ENCODE data around the gene CAPN3. TPM values are rescaled to one million over a fixed set of nuclear protein-coding genes. Genes with fewer than 3 reads are reported as not detected.
A peak's percentile ranks its signal among the peaks of the same experiment; 100 is the strongest.

CAPN3 gene
- total and polyA plus RNA-seq, 7 donors, result 4.4 to 18.8 (median 6.8) TPM

- WGBS, 2 donors, result 96% methylated on average over 3 of the region's 3 CpGs
- intact Hi-C loops (cut with DNase I), result no loop called here
Observed at GRCh38 chr15:42345504-42345903, 13.8 kb upstream of the CAPN3 start.

GRCh38 chr15:42348083-42348482 is 11.2 kb upstream of the CAPN3 start:
- Histone ChIP-seq H3K4me3 (no peak overlapping the region), H3K4me1 (no peaks in the 10 kb centered on the region), H3K36me3 (peaks cover 0 to 83% (median 21%) of the 10 kb centered on the region in 4 donors), H3K27ac (no peak overlapping the region), H3K27me3 (no peaks in the 10 kb centered on the region), H3K9me3 (no peaks in the 10 kb centered on the region)
- TF ChIP-seq POLR2A (IDR thresholded peaks at IDR 0.05) (no peak), POLR2AphosphoS5 (IDR thresholded peaks at IDR 0.05) (no peak), EP300 (IDR thresholded peaks at IDR 0.05) (no peak), CTCF (IDR thresholded peaks at IDR 0.05) (no peak)
- intact Hi-C loops (cut with DNase I), result no loop called here
- 93 to 95% methylated on average over 5 of the region's 5 CpGs for WGBS, 2 donors
- no peak for DNase-seq

More at GRCh38 chr15:42345504-42345903, 13.8 kb upstream of the CAPN3 start:
- H3K9me3 ChIP-seq, result no peaks in the 10 kb centered on the region
- DNase-seq, result no peak
- H3K27ac ChIP-seq, result peak overlapping the region in 1 of 4 donors; percentile 12
- peaks cover 0 to 67% (median 12%) of the 10 kb centered on the region in 4 donors for H3K36me3 ChIP-seq
- H3K4me1 ChIP-seq, result no peaks in the 10 kb centered on the region
- no peaks in the 10 kb centered on the region for H3K27me3 ChIP-seq
- H3K4me3 ChIP-seq, result no peak overlapping the region
- TF ChIP-seq POLR2A (IDR thresholded peaks at IDR 0.05) (no peak), POLR2AphosphoS5 (IDR thresholded peaks at IDR 0.05) (no peak), CTCF (IDR thresholded peaks at IDR 0.05) (no peak), EP300 (IDR thresholded peaks at IDR 0.05) (no peak)

GRCh38 chr15:42349186-42349585 is 10.1 kb upstream of the CAPN3 start:
- no peaks in the 10 kb centered on the region for H3K27me3 ChIP-seq
- H3K9me3 ChIP-seq, result no peaks in the 10 kb centered on the region
- TF ChIP-seq POLR2AphosphoS5 (IDR thresholded peaks at IDR 0.05), result no peak
- TF ChIP-seq POLR2A (IDR thresholded peaks at IDR 0.05), result no peak
- no peak for TF ChIP-seq EP300 (IDR thresholded peaks at IDR 0.05)
- H3K27ac ChIP-seq, result no peak overlapping the region
- 88 to 90% methylated on average over 2 of the region's 2 CpGs for WGBS, 2 donors
- no peak for DNase-seq
- no peak overlapping the region for H3K4me3 ChIP-seq
- intact Hi-C loops (cut with DNase I), result no loop called here
- peaks cover 0 to 81% (median 19%) of the 10 kb centered on the region in 4 donors for H3K36me3 ChIP-seq
- H3K4me1 ChIP-seq, result no peaks in the 10 kb centered on the region

- Histone ChIP-seq H3K4me1 (no peaks in the 10 kb centered on the region), H3K36me3 (peaks cover 0 to 77% (median 12%) of the 10 kb centered on the region in 4 donors), H3K27ac (no peak overlapping the region), H3K27me3 (no peaks in the 10 kb centered on the region), H3K9me3 (no peaks in the 10 kb centered on the region), H3K4me3 (no peak overlapping the region)
- TF ChIP-seq EP300 (IDR thresholded peaks at IDR 0.05) (no peak), POLR2AphosphoS5 (IDR thresholded peaks at IDR 0.05) (no peak), CTCF (IDR thresholded peaks at IDR 0.05) (no peak), POLR2A (IDR thresholded peaks at IDR 0.05) (no peak)
- WGBS, 2 donors, result 95 to 96% methylated on average over 7 of the region's 7 CpGs
- DNase-seq, result no peak
- intact Hi-C loops (cut with DNase I), result no loop called here
Observed at GRCh38 chr15:42352401-42352800, 6.9 kb upstream of the CAPN3 start.

- no peak for TF ChIP-seq EP300 (IDR thresholded peaks at IDR 0.05)
- no peak for TF ChIP-seq CTCF (IDR thresholded peaks at IDR 0.05)
- no peak for TF ChIP-seq POLR2A (IDR thresholded peaks at IDR 0.05)
- no peak for TF ChIP-seq POLR2AphosphoS5 (IDR thresholded peaks at IDR 0.05)
- no peak overlapping the region for H3K4me3 ChIP-seq
- peaks cover 0 to 74% (median 12%) of the 10 kb centered on the region in 4 donors for H3K36me3 ChIP-seq
- no peak overlapping the region for H3K27ac ChIP-seq
- WGBS, 2 donors, result 91 to 95% methylated on average over 6 of the region's 6 CpGs
- H3K4me1 ChIP-seq, result no peaks in the 10 kb centered on the region
- no peaks in the 10 kb centered on the region for H3K27me3 ChIP-seq
- H3K9me3 ChIP-seq, result no peaks in the 10 kb centered on the region
- intact Hi-C loops (cut with DNase I), result no loop called here
- DNase-seq, result no peak
Observed at GRCh38 chr15:42353061-42353460, 6.2 kb upstream of the CAPN3 start.

Measured in sigmoid colon (tissue), 7 donors.